Mesothelial cell of epicardium (in vitro differentiated cells): Measurements from ENCODE around the gene FILIP1L. TPM values are rescaled to one million over a fixed set of nuclear protein-coding genes. Genes with fewer than 3 reads are reported as not detected.

Experiments
- DNase-seq, 2 experiments: peaks; one replicate each; pipeline ENCODE4 v3.0.0; 2021; ENCODE audit warnings: low spot score in 2 of 2; ENCODE audit not compliant: unreplicated experiment in 2 of 2
- H3K27ac Mint-ChIP-seq: 2 replicates; pipeline ENCODE4 v1.8.0; 2021; ENCODE audit warnings: mixed read lengths
- H3K27me3 Mint-ChIP-seq: 2 replicates; pipeline ENCODE4 v1.8.0; 2021; ENCODE audit warnings: low read depth, mixed read lengths
- H3K36me3 Mint-ChIP-seq: 2 replicates; pipeline ENCODE4 v1.8.0; 2021; ENCODE audit warnings: mixed read lengths
- H3K4me1 Mint-ChIP-seq: 2 replicates; pipeline ENCODE4 v1.8.0; 2021; ENCODE audit warnings: mixed read lengths
- H3K4me3 Mint-ChIP-seq: 2 replicates; pipeline ENCODE4 v1.8.0; 2021; ENCODE audit warnings: mild to moderate bottlenecking, moderate library complexity, mixed read lengths
- H3K9me3 Mint-ChIP-seq: 2 replicates; pipeline ENCODE4 v1.8.0; 2021; ENCODE audit warnings: mixed read lengths
- total RNA-seq: library from RNA; stranded (reverse); gene quantifications from 3 replicates; pipeline ENCODE4 v1.2.1, GENCODE V29; 2021
- TF ChIP-seq, protein P1 (sequence below): fragments of 200-600 bp; sonication (generic); IDR thresholded peaks from one replicate; pipeline ENCODE4 v1.5.0; 2021; ENCODE audit warnings: antibody characterized with exemption; ENCODE audit not compliant: unreplicated experiment

Gene FILIP1L
- total RNA-seq, 1 donor from 2014 or later: 15.7 TPM

DNA sequence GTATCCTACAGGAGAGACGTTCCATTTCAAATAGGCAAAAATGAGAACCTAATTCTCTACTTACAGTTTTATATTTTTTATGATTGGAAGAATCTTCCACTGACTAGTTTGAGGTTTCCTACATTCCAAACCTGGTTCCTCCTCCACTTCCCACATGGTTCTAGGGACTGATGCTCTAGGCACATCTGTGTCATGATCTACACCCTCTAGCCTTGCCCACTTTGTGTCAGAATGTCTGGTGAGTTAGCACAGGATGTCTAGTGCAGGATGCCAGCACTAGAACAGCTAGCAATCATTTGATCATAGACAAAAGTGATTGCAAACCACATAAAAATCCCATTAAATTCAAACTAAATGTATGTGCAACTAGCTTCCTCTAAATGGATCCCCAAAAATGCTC, 26.7 kb upstream of the FILIP1L start:
- TF ChIP-seq, protein P1, sequence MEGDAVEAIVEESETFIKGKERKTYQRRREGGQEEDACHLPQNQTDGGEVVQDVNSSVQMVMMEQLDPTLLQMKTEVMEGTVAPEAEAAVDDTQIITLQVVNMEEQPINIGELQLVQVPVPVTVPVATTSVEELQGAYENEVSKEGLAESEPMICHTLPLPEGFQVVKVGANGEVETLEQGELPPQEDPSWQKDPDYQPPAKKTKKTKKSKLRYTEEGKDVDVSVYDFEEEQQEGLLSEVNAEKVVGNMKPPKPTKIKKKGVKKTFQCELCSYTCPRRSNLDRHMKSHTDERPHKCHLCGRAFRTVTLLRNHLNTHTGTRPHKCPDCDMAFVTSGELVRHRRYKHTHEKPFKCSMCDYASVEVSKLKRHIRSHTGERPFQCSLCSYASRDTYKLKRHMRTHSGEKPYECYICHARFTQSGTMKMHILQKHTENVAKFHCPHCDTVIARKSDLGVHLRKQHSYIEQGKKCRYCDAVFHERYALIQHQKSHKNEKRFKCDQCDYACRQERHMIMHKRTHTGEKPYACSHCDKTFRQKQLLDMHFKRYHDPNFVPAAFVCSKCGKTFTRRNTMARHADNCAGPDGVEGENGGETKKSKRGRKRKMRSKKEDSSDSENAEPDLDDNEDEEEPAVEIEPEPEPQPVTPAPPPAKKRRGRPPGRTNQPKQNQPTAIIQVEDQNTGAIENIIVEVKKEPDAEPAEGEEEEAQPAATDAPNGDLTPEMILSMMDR: no peak
- no peak for DNase-seq
- no peak overlapping the region for H3K4me3 Mint-ChIP-seq
- H3K36me3 Mint-ChIP-seq: peaks cover 17% of the 10 kb centered on the region
- H3K9me3 Mint-ChIP-seq: peaks cover 32% of the 10 kb centered on the region
- H3K4me1 Mint-ChIP-seq: peaks cover 1% of the 10 kb centered on the region
- no peaks in the 10 kb centered on the region for H3K27me3 Mint-ChIP-seq
- no peak overlapping the region for H3K27ac Mint-ChIP-seq

DNA sequence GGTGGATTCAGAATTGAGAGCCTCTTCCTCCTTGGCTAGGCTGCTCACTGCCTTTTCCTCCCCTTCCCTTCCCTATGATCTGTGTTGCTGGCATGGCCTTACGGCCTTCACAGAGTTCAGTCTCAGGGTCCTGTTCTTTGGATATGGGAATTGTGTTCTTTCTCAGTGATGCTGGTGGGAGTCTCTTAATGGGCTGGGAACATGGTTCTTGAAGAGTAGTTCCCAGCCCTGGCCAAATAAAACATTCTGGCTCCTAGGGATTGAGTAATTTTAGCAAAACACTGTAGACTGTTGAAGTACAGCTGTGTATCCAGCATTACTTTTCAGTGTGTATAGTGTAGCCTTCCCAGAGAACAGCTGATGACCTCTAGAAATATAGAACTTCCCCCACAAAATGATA, 22.6 kb upstream of the FILIP1L start:
- H3K27me3 Mint-ChIP-seq: no peaks in the 10 kb centered on the region
- peaks cover 10% of the 10 kb centered on the region for H3K9me3 Mint-ChIP-seq
- H3K27ac Mint-ChIP-seq: no peak overlapping the region
- TF ChIP-seq, protein P1: no peak
- no peaks in the 10 kb centered on the region for H3K36me3 Mint-ChIP-seq
- peaks cover 1% of the 10 kb centered on the region for H3K4me1 Mint-ChIP-seq
- DNase-seq: no peak
- H3K4me3 Mint-ChIP-seq: no peak overlapping the region

DNA sequence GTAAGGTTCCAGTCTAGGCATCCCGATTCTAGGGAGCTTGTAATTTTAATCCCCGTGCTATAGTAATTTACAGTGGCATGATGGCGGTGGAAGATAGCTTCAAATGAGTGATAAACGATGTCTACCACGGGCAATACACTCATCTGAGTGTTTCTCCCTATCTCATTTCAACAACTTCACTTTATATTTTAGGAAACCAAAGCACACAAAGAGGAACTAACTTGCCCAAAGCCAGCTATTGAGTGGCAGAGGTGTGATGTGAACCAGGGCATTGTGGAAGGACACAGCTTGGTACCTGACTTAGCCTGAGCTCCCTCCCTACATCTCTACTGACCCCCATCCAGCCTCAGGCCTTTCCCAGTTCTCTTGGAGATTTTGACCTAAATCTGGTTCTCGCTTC, 16.9 kb upstream of the FILIP1L start:
- Mint-ChIP-seq H3K9me3 (no peaks in the 10 kb centered on the region), H3K36me3 (no peaks in the 10 kb centered on the region), H3K4me3 (no peak overlapping the region), H3K27ac (no peak overlapping the region), H3K27me3 (no peaks in the 10 kb centered on the region), H3K4me1 (peaks cover 5% of the 10 kb centered on the region)
- TF ChIP-seq, protein P1: no peak
- no peak for DNase-seq

DNA sequence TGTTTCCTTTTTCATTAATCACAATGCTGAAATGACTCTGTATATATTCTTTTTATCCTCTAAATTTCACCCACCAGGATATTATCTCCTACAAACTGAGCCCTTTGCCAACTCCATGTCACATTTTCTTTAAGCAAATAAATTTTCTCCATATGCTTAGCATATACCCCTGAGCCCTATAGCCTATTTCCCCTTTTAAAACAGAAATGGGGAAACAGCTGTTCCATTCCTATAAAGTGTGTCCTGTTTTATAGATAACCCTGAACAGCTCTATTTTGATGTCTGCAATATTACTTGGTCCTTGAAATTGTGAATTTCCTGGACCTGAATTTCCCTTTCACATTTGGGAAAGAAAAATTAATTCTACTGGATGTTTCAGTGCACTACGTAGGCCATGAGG, 15.6 kb upstream of the FILIP1L start:
- H3K4me1 Mint-ChIP-seq: peaks cover 15% of the 10 kb centered on the region
- DNase-seq: no peak
- H3K27ac Mint-ChIP-seq: no peak overlapping the region
- no peak overlapping the region for H3K4me3 Mint-ChIP-seq
- H3K36me3 Mint-ChIP-seq: no peaks in the 10 kb centered on the region
- TF ChIP-seq, protein P1: no peak
- no peaks in the 10 kb centered on the region for H3K9me3 Mint-ChIP-seq
- H3K27me3 Mint-ChIP-seq: no peaks in the 10 kb centered on the region

DNA sequence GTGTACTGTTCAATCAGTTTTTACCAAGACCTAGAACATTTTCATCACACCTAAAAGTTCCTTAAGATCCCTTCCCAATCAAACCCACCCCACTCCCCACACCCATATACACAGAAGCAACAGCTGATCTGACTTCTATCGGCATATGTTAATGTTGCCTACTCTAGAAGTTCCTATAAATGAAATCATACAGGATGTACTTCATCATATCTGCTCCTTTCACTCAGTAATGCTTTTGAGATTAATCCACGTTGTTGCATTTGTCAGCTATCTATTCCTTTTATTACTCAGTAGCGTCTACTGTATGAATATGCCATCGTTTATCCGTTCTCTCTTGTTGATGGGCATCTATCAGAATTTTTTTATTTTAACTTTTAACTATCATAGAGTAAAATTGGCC, 14.3 kb upstream of the FILIP1L start:
- Mint-ChIP-seq H3K4me1 (peaks cover 22% of the 10 kb centered on the region), H3K27me3 (no peaks in the 10 kb centered on the region), H3K4me3 (no peak overlapping the region), H3K9me3 (no peaks in the 10 kb centered on the region), H3K36me3 (no peaks in the 10 kb centered on the region), H3K27ac (no peak overlapping the region)
- no peak for DNase-seq
- TF ChIP-seq, protein P1: no peak

DNA sequence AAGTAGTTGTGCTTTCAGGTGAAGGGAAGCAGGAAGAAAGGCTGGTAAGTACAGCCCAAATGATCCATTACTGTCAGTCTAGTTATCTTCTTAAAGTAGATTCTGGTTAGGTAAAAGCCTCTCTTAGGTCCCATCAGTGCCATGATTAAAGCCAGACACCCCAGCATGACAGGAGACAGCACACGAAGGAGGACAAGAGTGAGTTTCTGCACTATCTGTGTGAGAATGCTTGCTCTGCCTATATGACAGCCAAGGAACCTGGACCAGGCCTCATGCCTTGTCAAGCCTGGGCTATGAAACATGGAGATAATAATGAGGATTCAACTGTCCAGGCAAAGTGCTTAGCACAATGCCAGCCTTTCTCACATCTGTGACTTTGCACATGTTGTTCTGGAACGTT, 13.5 kb upstream of the FILIP1L start:
- TF ChIP-seq, protein P1: no peak
- Mint-ChIP-seq H3K9me3 (no peaks in the 10 kb centered on the region), H3K36me3 (no peaks in the 10 kb centered on the region), H3K27ac (no peak overlapping the region), H3K4me3 (no peak overlapping the region), H3K4me1 (peaks cover 26% of the 10 kb centered on the region), H3K27me3 (no peaks in the 10 kb centered on the region)
- no peak for DNase-seq
